Spleen (tissue), 7 donors: ENCODE results near the gene TRIM54.

ENCODE experiments used
- POLR2A ChIP-seq, 3 donors: fragments of 450-650 bp; IDR thresholded peaks; one replicate each; pipeline ENCODE4 v1.5.1; 2017; ENCODE audit warnings: antibody characterized with exemption in 3 of 3, mild to moderate bottlenecking in 1 of 3
- POLR2AphosphoS5 ChIP-seq, 3 donors: sonication (generic); formaldehyde crosslinking; IDR thresholded peaks; one replicate each; pipeline ENCODE4 v1.5.1; 2017; ENCODE audit warnings: antibody characterized with exemption in 3 of 3
- TF ChIP-seq, protein P1 (sequence below), 11 experiments: fragments of 200-600 bp in 7 of 11; fragments of 450-650 bp in 4 of 11; sonication (generic) in 4 of 11; IDR thresholded peaks in 8 of 11; conservative IDR thresholded peaks in 3 of 11; 1 replicate in 7 of 11; 2 replicates in 4 of 11; pipeline versions ENCODE4 v1.4.0 to v1.8.0; 2016 to 2021; ENCODE audit warnings: antibody characterized with exemption in 11 of 11, inconsistent platforms in 4 of 11, mild to moderate bottlenecking in 1 of 11
- donor health status: DM: no; HTN: no; CAD: no; lungs with moderate emphysema.
- donor health status: DM: no; HTN: no; CAD: no.
- donor health status: DM: no; HTN: no; CAD: no.

DNA sequence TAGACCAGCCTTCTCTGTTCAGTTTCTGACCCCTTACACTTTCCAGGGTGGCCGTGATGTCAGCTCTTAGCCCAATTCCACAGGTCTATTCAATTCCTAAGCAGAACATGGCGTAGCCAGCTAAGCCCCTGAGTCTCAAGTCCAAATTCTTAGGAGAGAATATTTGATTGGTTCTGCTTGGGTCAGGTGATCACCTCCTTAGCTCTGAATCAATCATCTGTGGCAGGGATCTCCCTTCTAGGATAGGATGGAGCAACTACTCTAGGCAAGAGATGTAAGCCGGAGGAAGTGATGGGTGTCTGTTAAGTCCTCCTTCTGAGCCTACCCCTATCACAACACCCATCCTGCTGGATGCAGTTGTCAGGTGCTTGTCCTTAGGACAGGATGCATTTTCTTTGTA lies 15.0 kb downstream of the TRIM54 start:
- TF ChIP-seq POLR2AphosphoS5 (IDR thresholded peaks at IDR 0.05) (no peak), POLR2A (IDR thresholded peaks at IDR 0.05) (no peak)
- TF ChIP-seq, protein P1, sequence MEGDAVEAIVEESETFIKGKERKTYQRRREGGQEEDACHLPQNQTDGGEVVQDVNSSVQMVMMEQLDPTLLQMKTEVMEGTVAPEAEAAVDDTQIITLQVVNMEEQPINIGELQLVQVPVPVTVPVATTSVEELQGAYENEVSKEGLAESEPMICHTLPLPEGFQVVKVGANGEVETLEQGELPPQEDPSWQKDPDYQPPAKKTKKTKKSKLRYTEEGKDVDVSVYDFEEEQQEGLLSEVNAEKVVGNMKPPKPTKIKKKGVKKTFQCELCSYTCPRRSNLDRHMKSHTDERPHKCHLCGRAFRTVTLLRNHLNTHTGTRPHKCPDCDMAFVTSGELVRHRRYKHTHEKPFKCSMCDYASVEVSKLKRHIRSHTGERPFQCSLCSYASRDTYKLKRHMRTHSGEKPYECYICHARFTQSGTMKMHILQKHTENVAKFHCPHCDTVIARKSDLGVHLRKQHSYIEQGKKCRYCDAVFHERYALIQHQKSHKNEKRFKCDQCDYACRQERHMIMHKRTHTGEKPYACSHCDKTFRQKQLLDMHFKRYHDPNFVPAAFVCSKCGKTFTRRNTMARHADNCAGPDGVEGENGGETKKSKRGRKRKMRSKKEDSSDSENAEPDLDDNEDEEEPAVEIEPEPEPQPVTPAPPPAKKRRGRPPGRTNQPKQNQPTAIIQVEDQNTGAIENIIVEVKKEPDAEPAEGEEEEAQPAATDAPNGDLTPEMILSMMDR (IDR thresholded peaks at IDR 0.05 in 8 of 11, conservative IDR thresholded peaks at IDR 0.05 in 3 of 11): no peak
